ENCODE data around the gene MED1. TPM values are rescaled to one million over a fixed set of nuclear protein-coding genes. Genes with fewer than 3 reads are reported as not detected.
"Not testable (repeated sequence)": the region's sequence is repeated elsewhere in the genome, so short reads cannot be mapped to it uniquely, and the experiment has no call there.

Gene MED1
- total and polyA plus RNA-seq, 2 experiments from 2014 or later, result 14.9 to 17.2 TPM

DNA sequence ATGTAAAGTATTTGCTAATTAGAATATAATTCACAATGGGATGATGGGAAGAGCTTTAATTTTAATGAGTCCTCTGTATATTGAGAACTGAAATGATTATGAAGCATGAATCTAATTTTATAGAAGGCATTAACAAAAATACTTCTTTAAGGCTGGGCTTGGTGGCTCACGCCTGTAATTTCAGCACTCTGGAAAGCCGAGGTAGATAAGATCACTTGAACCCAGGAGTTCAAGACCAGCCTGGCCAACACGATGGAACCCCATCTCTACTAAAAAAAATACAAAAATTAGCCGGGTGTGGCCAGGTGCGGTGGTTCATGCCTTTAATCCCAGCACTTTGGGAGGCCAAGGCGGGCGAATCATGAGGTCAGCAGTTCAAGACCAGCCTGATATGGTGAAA lies 22.2 kb upstream of the MED1 start:
- Histone ChIP-seq H3K9ac (no peak overlapping the region), H3K27me3 (replicated peaks; ENCODE audit: insufficient read depth) (no peaks in the 10 kb centered on the region), H3K9me2 (ENCODE audit: insufficient read depth) (no peaks in the 10 kb centered on the region), H2AFZ (no peak overlapping the region), H3K79me2 (ENCODE audit: insufficient read depth) (peaks cover 99% of the 10 kb centered on the region), H3K9me3 (ENCODE audit: low read depth) (no peaks in the 10 kb centered on the region), H4K20me1 (ENCODE audit: insufficient read depth) (peaks cover 4% of the 10 kb centered on the region), H3K36me3 (ENCODE audit: low read depth) (peaks cover 39% of the 10 kb centered on the region), H3K4me1 (ENCODE audit: insufficient read depth) (no peaks in the 10 kb centered on the region), H3F3A (ENCODE audit: insufficient read depth) (no peaks in the 10 kb centered on the region), H3K4me2 (ENCODE audit: unreplicated experiment) (no peak overlapping the region), H3K27ac (no peak overlapping the region), H3K4me3 (no peak overlapping the region)
- WGBS, 2 experiments (ENCODE audit: low coverage in 1 of 2, low lambda C conversion rate in 2 of 2, missing lambda C conversion rate in 2 of 2), result 91% methylated on average over 7 of the region's 7 CpGs
- no peak for DNase-seq
- in situ Hi-C loops (cut with MboI), result no loop called here
- TF ChIP-seq EZH2phosphoT487 (IDR thresholded peaks at IDR 0.05; ENCODE audit: insufficient read depth, low read depth) (no peak), EZH2 (IDR thresholded peaks at IDR 0.05; ENCODE audit: insufficient read depth, poor library complexity, severe bottlenecking) (no peak)

DNA sequence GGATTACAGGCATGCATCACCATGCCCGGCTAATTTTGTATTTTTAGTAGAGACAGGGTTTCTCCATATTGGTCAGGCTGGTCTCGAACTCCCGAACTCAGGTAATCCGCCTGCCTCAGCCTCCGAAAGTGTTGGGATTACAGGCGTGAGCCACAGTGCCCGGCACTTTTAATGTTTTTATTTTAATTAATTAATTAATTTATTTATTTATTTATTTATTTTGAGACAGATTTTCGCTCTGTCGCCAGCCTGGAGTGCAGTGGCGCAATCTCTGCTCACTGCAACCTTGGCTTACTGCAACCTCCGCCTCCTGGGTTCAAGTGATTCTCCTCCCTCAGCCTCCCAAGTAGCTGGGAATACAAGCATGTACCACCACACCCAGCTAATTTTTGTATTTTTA lies 17.5 kb upstream of the MED1 start:
- WGBS, 2 experiments (ENCODE audit: low coverage in 1 of 2, low lambda C conversion rate in 2 of 2, missing lambda C conversion rate in 2 of 2), result 93 to 95% methylated on average over 9 to 11 of the region's 11 CpGs
- H3K27ac ChIP-seq; DNase-seq; in situ Hi-C loops (cut with MboI); H3F3A ChIP-seq (ENCODE audit: insufficient read depth); H3K27me3 ChIP-seq (replicated peaks; ENCODE audit: insufficient read depth); H2AFZ ChIP-seq; H3K9me2 ChIP-seq (ENCODE audit: insufficient read depth); H3K4me2 ChIP-seq (ENCODE audit: unreplicated experiment); H3K9me3 ChIP-seq (ENCODE audit: low read depth); H3K4me3 ChIP-seq; H3K9ac ChIP-seq: not testable (repeated sequence)
- Histone ChIP-seq H3K4me1 (ENCODE audit: insufficient read depth) (peaks cover 14% of the 10 kb centered on the region), H3K36me3 (ENCODE audit: low read depth) (peaks cover 32% of the 10 kb centered on the region), H3K79me2 (ENCODE audit: insufficient read depth) (peaks cover 100% of the 10 kb centered on the region), H4K20me1 (ENCODE audit: insufficient read depth) (peaks cover 10% of the 10 kb centered on the region)

DNA sequence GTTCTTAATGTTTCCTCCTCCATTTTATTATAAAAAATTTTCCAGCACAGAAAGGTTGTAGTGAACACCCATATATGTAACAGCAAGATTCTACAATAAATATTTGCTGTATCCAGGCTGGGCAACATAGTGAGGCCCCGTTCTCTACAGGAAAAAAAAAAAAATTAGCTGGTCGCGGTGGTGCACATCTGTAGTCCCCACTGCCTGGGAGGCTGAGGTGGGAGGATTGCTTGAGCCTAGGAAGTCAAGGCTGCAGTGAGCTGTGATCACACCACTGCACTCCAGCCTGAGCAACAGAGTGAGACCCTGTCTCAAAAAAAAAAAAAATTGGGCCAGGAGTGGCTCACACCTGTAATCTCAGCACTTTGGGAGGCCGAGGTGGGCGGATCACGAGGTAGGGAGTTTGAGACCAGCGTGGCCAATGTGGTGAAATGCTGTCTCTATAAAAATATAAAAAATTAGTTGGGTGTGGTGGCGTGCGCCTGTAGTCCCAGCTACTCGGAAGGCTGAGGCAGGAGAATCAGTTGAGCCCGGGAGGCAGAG lies 13.6 kb upstream of the MED1 start:
- H3K36me3 ChIP-seq (ENCODE audit: low read depth); H3K27me3 ChIP-seq (replicated peaks; ENCODE audit: insufficient read depth); DNase-seq; in situ Hi-C loops (cut with MboI); H3K27ac ChIP-seq; H3K9me2 ChIP-seq (ENCODE audit: insufficient read depth); H3K9me3 ChIP-seq (ENCODE audit: low read depth); H2AFZ ChIP-seq: not testable (repeated sequence)
- H3K4me3 ChIP-seq, result peak overlapping the region; percentile 98
- H3K4me2 ChIP-seq (ENCODE audit: unreplicated experiment), result peak overlapping the region; percentile 99
- WGBS, 2 experiments (ENCODE audit: low coverage in 1 of 2, low lambda C conversion rate in 2 of 2, missing lambda C conversion rate in 2 of 2), result 74 to 84% methylated on average over 11 of the region's 11 CpGs
- peaks cover 14% of the 10 kb centered on the region for H3K4me1 ChIP-seq (ENCODE audit: insufficient read depth)
- H3F3A ChIP-seq (ENCODE audit: insufficient read depth), result peaks cover 11% of the 10 kb centered on the region; the same call in 1 of the 2 replicates
- H3K79me2 ChIP-seq (ENCODE audit: insufficient read depth), result peaks cover 87% of the 10 kb centered on the region
- H4K20me1 ChIP-seq (ENCODE audit: insufficient read depth), result peaks cover 16% of the 10 kb centered on the region
- H3K9ac ChIP-seq, result peak overlapping the region; percentile 100

DNA sequence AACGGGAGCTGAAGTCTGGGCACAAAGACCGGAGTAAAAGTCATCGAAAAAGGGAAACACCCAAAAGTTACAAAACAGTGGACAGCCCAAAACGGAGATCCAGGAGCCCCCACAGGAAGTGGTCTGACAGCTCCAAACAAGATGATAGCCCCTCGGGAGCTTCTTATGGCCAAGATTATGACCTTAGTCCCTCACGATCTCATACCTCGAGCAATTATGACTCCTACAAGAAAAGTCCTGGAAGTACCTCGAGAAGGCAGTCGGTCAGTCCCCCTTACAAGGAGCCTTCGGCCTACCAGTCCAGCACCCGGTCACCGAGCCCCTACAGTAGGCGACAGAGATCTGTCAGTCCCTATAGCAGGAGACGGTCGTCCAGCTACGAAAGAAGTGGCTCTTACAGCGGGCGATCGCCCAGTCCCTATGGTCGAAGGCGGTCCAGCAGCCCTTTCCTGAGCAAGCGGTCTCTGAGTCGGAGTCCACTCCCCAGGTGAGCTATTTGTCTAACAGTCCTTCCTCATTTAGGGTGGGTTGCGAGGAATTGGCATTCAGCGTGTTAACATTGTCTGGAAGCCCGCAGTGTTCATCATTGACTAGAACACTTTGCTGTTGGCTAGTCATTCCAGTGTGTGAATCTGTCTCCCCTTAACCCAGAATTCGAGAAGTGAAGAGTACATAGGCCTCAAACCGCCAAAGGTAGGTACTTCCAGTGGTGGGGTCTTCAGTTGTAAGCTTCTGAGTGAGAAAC lies 11.7 kb upstream of the MED1 start:
- H3K4me1 ChIP-seq (ENCODE audit: insufficient read depth), result peaks cover 14% of the 10 kb centered on the region
- no peaks in the 10 kb centered on the region for H3K9me3 ChIP-seq (ENCODE audit: low read depth)
- peak overlapping the region; percentile 100 for H3K9ac ChIP-seq
- no peaks in the 10 kb centered on the region for H3K27me3 ChIP-seq (replicated peaks; ENCODE audit: insufficient read depth)
- peak overlapping the region; percentile 99 for H3K4me2 ChIP-seq (ENCODE audit: unreplicated experiment)
- H4K20me1 ChIP-seq (ENCODE audit: insufficient read depth), result peaks cover 12% of the 10 kb centered on the region; the same call in 1 of the 2 replicates
- H3F3A ChIP-seq (ENCODE audit: insufficient read depth), result peaks cover 11% of the 10 kb centered on the region; the same call in 1 of the 2 replicates
- peak; percentile 52 for DNase-seq
- no peaks in the 10 kb centered on the region; the same call in 1 of the 2 replicates for H3K36me3 ChIP-seq (ENCODE audit: low read depth)
- TF ChIP-seq EZH2 (IDR thresholded peaks at IDR 0.05; ENCODE audit: insufficient read depth, poor library complexity, severe bottlenecking), result no peak
- no peak for TF ChIP-seq EZH2phosphoT487 (IDR thresholded peaks at IDR 0.05; ENCODE audit: insufficient read depth, low read depth)
- 3% methylated on average over 28 of the region's 28 CpGs for WGBS, 2 experiments (ENCODE audit: low coverage in 1 of 2, low lambda C conversion rate in 2 of 2, missing lambda C conversion rate in 2 of 2)
- H2AFZ ChIP-seq, result peak overlapping the region; percentile 56
- H3K4me3 ChIP-seq, result peak overlapping the region; percentile 98
- H3K27ac ChIP-seq, result peak overlapping the region; percentile 98
- peaks cover 68% of the 10 kb centered on the region for H3K79me2 ChIP-seq (ENCODE audit: insufficient read depth)
- in situ Hi-C loops (cut with MboI), result no loop called here
- no peaks in the 10 kb centered on the region for H3K9me2 ChIP-seq (ENCODE audit: insufficient read depth)

Measured in GM23248 (cell line).